GM18867 (cell line): ENCODE measurements around the gene HPSE2.
"Not testable (repeated sequence)": the region's sequence is repeated elsewhere in the genome, so short reads cannot be mapped to it uniquely, and the experiment has no call there.

ENCODE experiments used
- ATAC-seq: cut with Tn5 transposase; IDR thresholded peaks from one replicate; pipeline ENCODE4 v1.9.1; 2021; ENCODE audit warnings: mild to moderate bottlenecking, moderate library complexity; ENCODE audit not compliant: unreplicated experiment

Gene HPSE2

DNA sequence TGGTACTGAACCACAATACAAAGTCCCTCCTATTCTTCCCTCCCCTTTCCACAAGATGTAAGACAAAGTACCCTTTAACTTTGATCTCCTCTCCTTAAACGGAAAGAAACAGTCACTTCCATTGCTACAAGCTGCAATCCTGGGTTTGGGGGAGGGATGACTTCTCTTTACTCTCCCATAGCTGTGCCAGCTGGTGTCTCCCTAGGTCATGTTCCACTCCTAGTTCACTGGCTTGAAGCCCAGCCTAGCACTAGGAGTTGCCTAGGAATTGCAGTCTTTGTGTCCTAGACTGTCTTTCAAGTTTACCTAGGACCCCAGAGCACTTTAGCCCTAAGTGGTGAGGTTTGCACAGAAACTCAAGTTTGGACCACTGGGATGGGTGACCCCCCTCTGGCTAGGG is 311.1 kb downstream of the HPSE2 start:
- ATAC-seq = no peak

DNA sequence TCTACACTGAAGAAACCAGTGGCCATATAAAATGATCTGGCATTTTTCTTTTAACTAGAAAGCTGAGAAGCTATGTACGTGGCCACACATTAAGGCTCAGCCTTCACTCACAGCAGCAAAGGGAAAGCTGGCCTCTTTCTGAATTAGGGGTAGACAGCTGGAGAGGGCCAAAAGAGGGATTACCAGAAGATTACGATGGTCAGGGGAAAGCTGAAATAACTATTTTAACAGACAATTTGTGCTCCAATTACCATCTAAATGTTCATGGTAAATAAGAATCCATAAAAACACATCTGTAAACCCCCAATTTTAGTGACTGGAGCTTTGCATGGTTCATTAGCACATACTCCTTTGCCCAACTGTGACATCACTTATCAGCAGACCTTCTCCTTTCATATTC is 314.3 kb downstream of the HPSE2 start:
- ATAC-seq = no peak

DNA sequence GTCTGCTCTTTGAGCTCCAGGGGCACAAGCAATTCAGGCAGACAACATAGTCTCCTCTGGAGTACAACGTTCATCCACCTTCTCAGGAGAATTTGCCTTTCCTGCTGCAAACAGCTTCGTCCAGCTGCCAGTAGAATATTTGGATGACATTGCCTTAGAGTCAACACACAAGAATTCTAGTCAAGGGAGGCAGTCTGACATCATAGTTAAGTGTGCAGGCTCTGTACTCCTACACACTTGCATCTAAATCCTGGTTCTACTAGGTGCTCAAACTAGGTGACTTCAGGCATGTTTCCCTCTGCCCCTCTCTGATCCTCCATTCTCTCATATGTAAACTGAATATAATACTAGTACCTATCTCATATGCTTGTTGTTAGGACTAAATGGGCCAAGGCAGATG is 314.8 kb downstream of the HPSE2 start:
- no peak for ATAC-seq

DNA sequence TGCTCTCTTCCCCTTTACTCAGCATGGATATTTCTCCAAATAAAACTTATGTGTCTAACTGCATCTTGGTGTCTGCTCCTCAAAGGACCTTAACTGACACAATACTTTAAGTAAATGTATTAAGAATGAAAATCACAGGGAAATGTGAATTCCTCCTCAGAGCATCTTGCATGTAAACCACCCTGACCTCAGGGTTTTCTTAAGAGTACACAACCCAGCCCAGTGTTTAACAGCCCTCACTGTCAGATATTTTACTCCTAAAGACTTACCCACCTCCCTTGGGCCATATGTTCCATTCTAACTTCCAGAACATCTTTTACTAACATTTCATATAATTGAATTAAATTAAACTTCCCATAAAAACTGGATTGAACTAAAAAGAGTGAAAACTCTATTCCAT is 315.3 kb downstream of the HPSE2 start:
- ATAC-seq = no peak

DNA sequence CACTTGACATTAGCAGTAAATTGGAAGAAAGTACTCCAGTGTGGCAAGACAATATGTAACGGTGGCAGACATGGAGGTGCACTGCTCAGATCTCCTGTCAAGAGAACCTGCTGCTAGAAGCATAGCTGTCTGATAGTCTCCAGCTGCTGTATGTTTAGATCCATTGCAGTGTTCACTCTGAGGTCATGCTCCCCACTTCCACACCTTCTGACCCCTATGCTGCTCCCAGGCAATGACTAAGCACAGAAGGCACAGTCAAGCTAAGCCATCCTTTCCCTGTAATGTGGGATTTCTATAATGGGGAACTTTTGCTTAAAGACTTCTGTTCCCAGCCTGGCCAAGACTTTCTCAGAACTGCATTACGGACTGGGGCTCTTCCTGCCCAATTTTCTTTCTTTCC is 315.8 kb downstream of the HPSE2 start:
- no peak for ATAC-seq

DNA sequence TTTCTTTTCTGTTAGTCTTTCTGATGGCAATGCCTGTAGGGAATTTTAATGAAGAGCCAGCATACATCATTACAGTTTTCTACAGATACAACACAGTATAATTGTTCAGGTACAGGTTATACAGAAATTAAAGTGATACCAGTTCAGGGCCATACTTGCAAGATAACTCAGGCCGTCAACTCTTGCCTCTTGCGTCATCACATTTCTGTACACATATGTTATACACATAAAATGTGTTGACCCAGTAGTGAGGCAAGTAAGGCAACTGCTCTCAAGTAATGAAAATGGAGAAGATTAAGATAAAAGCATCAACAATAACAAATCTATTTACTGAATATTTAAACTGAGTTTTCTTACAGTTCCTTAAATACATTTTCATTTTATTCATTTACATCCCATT is 317.8 kb downstream of the HPSE2 start:
- no peak for ATAC-seq

DNA sequence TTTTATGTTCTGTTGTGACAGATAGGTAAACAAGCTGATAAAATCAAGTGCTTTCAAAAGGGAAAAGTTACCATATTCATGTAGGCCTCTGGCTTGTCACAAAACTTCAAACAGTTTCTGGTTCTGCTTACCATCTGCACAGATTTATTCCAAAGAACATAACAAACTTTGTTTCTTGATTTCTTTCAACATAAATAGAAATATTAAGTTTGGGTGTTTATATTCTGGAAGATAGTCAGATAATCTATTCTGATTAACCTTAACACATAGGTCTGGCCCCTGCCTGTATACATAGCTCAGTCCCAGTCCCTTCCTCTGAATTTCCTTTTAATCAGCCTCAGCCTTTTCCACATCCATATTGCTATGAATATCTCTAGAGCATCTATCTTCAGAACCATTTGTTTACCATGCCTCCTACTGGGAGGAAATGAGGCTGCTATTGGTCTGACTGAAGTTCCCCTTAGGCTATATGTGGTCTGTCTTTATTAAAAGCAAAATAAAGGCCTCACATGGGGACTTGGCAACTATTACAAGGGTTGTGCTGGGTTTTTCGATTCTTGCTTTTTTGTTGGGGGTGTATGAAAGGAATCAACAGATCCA is 319.0 kb downstream of the HPSE2 start:
- ATAC-seq = no peak

DNA sequence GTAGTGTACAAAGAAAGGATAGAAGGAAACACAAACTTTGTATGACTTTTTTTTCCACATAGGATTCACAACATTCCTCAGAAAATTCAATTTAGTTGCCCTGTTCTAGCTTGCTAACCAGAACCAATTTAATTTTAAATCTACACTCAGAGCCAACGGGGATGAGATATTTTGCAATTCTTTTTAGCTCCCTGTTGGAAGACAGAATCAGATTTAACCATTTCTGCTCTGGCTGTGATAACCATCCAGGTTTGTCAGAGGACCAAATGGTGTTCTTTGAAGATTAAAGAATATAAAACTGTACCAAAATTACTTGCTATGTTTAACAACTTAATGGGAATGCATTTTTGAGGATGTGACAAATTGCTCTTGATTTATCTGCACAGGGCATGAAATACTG is 319.7 kb downstream of the HPSE2 start:
- ATAC-seq = no peak

DNA sequence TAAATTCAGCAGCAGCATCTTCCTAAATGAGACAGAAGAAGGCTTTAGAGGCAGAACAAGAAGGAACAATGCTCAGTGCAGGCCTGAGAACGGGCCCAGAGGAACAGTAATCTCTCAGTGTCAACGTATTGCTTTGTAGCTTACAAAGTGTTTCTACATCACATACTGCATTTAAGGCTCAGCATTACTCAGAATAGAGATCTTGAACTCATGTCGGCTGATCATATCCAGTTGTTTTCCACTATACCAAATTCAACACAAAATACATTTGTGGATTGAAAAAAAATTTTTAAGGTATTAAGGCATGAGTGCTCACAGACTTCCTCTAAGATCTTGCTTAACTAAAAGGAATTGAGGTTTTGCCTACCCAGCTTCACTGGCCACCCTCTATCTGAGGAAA is 325.1 kb downstream of the HPSE2 start:
- ATAC-seq = no peak

DNA sequence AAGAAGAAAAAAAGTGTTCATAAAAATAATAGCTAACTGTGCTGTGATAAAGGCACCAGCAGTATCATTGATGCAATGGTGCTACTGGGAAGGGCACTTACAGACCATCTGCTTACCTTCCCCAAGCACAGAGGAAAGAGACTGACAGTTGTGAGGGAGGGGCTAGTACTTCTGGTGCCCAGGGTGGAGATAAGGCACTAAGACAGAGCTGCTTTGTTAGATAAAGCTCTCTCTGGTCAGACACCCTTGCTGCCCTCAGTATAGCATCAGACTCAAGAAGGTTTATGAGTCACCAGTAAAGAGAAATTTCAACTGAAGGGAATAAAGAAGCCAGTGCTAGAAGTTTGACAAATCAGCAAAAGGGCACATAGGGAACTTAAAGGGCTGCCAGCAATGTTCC is 325.6 kb downstream of the HPSE2 start:
- no peak for ATAC-seq

DNA sequence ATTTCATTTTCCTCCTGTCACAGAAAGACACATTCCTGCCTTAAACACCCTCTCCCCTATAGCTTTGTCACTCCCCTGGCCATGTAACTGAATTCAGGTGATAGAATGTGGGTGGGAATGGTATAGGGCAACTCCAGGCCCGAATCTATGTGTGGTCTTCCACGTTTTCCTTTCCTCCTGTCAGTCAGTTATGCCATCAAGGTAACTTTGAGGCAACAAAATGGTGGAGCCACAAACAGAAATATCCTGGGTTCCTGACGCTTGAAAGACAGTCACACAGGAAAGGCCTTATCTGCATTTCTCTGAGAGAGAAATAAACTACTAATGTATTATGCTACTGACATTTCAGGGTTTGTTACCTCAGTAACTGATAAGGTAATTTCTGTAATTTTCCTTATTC is 326.8 kb downstream of the HPSE2 start:
- no peak for ATAC-seq

DNA sequence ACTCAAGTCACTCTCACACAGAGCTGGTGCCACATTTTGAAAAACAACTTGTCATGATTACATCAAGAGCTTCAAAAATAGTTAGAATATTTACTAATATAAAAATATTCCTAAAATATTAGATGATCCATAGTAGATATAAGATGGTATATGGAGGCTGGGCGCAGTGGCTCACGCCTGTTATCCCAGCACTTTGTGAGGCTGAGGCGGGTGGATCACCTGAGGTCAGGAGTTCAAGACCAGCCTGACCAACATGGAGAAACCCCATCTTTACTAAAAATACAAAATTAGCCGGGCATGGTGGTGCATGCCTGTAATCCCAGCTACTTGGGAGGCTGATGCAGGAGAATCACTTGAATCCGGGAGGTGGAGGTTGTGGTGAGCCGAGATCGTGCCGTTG is 327.4 kb downstream of the HPSE2 start:
- not testable (repeated sequence) for ATAC-seq

DNA sequence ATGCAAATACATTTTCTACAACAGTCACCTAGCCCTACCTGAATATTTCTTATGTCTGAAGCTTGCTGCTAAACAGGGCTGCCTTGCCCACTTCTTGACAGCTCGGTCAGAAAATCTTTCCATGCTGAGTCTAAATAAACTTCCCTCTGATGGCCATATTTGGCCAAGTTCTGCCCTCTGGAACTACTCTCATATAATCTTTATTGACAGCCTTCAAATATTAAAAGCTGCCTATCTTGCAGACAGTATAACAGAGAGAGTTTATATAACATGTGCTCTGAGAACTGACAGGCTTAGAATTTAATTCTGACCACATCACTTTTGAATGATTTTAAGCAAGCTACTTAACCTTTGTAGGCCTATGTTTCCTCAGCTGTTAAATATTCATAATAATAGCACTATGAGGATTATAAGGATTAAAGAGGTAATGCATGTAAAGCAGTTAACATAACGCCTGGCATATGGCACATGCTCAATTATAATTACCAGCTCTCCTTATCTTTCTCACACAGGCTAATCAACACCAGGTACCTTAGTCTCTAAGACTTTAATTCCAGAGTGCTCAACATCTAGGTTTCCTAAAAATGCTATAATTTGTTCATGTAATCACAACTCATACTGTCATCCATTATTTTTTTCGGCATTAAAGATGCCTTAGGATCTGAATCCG is 334.1 kb downstream of the HPSE2 start:
- no peak for ATAC-seq

DNA sequence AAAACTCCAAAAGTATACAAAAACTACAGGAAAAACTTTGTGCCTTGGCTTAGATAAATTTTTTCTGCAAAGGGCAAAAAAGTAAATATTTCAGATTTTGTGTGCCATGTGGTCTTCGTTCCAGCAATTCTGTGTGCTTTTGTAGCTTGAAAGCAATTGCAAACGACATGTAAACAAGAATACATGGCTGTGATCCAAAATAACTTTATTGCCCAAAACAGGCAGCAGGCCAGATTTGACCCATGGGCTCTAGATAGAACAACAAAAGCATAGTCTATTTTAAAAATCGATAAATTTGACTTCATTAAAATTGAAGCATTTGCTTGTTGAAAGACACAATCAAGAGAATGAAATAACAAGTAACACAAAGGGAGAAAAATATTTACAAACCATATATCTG is 336.6 kb downstream of the HPSE2 start:
- ATAC-seq = no peak

DNA sequence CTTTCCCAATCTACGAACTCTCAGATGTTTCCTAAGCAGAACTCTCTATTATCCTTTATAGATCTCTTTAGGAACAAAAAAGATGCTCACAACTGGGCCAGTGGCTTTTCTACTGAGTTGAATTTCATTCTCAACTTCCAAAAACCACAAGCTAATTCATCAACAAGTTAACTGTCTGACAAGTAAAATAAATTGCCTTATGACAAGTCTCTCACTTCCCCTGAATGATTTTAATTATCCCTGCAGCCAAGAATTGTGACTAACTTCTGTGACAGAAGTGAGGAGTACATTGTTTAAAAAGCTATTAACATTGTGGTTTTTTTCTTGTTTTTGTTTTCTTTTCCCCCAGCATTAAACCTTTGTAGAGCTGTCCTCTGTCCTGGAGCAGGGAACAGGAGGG is 343.1 kb downstream of the HPSE2 start:
- no peak for ATAC-seq

DNA sequence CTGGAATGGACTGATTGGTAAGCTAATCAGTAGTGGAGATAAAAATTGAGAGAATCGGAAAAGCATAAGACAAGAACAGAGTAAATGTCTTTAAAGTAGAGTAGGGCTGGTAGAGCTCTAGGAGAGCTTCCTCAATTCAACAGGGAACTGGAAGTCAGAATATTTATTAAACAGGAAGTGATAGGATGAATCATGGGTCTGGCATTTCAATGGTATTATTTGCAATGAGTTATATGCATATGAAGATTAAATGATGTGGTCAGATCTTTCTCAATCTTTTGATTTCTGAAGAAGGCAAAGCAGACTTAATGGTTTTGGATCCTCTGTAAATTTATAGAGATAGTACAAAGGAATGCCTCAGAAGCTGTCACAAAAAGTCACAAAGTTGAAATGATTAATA is 349.0 kb downstream of the HPSE2 start:
- no peak for ATAC-seq

DNA sequence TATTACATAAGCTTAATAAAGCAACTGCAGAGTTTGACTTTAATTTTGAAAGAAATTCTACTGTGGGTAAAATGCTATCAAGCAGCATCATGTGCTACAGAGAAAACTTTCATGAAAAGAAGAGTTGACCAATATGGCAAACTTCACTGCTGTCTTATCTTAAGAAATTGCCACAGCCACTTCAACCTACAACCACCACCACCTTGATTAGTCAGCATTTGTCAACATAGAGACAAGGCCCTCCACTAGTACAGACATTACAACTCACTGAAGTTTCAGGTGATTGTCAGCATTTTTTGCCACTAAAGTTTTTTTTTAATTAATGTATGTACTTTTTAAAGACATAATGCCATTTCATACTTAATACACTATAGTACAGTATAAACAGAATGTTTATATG is 350.3 kb downstream of the HPSE2 start:
- no peak for ATAC-seq

DNA sequence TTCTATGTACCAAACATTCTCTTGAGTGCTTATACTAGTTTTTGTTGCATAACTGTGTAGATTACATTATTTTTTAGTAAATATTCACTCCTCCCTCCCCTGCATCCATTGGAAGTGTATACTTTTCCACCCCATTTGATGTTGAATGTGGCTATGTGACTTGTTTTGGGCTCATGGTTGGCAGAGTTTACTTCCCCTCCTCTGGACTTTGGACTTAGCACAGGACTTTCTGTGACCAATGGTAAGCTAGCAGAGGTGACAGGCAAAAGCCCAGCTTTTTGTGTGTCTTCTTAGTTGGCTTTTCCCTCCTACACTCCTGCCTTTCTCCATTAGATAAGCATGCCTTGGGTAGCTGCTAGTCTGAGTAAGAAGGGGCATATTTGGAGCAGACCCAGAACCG is 353.9 kb downstream of the HPSE2 start:
- no peak for ATAC-seq

DNA sequence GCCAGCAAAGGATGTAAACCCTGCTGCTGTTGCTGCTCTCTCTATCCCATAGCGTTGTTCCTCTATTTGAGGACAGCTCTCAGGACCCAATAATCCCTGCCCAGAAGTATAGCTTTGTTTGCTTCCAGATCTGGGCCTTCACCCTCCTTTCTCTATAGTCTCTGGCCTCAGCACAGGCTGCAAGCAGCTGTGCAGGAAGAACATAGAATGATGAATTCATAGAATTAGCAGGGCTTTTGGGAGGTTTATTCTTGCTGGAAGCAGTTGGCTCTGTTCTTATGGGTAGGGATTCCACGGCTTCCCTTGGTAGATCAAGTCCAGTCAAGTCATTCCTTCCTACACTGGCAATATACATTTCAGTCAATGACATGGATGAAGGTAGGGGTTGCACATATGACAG is 354.7 kb downstream of the HPSE2 start:
- no peak for ATAC-seq

DNA sequence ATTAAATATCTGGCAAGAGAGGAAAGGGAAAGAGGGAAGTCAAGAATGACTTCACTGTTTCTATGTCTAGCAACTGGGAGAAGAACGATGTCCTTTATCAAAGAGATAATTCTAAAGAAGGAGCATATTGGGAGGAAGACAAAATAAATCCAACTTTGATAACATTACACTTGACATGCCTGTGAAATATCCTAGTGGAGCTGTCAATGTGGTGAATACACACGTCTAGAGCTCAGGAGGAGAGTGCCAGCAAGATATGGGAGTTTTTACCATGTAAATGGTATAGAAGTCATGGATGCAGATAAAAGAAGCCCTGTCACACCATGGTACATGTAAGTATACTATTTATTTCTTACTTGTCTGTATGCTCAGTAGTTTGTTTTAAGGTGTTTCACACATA is 356.7 kb downstream of the HPSE2 start:
- no peak for ATAC-seq

DNA sequence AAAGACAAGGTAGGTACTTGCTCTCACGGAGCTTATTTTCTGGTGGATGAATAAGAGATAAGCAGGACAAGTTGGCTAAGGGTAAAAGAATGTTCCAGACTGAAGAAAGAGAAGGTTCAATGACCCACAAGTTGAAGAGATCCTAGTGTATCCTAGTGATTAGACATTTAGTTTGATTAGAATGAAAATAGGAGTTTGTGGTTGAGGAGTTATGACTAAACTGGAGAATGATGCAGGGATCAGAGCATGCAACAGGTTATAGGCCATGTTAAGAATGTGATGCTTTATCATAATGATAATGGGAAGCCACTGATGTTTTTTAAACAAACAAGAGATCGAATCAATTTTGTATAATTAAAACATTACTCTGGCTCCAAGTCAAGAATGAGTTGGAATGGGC is 357.2 kb downstream of the HPSE2 start:
- no peak for ATAC-seq

DNA sequence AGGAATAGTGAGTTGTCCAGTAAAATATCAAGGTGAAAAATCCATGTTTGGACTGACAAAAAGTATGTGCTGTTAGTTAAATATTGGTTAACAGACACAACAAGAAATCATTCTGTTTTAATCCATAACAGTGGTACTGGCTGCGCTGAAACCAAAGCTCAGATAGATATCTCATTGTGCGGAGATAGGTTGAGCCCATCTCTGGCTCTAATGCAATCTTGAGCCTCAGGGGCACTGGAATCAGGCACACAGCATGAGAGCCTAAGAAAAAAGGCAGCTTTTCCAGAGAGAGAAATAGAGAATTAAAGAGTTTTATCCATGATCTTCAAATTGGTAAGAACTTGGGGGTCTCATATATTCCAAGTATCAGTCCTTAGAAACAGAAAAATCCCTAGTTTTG is 373.7 kb downstream of the HPSE2 start:
- no peak for ATAC-seq

DNA sequence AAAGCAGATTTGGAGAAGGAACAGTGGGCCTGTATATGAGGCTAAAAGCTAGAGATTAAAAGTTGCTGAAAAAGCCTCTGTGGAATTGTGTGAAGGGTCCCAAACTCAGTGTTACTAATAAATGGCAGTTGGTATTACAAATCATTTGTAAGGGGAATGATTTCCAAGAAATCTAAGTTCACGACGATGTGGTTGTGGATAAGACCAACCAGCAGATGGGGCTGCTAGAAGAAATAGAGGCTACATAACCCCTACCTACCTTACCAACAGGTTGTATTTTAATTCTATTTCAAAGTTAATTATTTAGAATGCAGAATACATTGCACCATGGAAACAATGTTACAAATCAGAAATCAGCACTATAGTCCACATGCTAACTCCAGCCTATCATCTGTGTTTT is 377.1 kb downstream of the HPSE2 start:
- ATAC-seq = no peak
